Psoas muscle (tissue), 8 donors: ENCODE results near the gene CD44. TPM values are rescaled to one million over a fixed set of nuclear protein-coding genes. Genes with fewer than 3 reads are reported as not detected.

Experiments used
- ATAC-seq, 4 donors: fragments of 200-7000 bp; cut with Tn5 transposase; one replicate each; pipeline ENCODE4 v1.9.1; 2020; ENCODE audit warnings: moderate library complexity in 3 of 4, mild to moderate bottlenecking in 2 of 4
- DNase-seq, 2 donors: peaks; one replicate each; pipeline ENCODE4 v3.0.0-alpha.2; 2020
- H3K27ac ChIP-seq: fragments of 200-600 bp; one replicate; pipeline ENCODE4 v1.8.0; 2022
- H3K27me3 ChIP-seq, 3 donors: fragments of 200-600 bp in 1 of 3; one replicate each; pipeline versions ENCODE4 v1.6.1 to v1.8.0; 2013 to 2022; ENCODE audit warnings: low read length in 2 of 3, mild to moderate bottlenecking in 2 of 3, moderate library complexity in 1 of 3; ENCODE audit not compliant: insufficient read depth in 3 of 3
- H3K36me3 ChIP-seq, 2 donors: fragments of 200-600 bp in 1 of 2; one replicate each; pipeline versions ENCODE4 v1.6.1 to v1.8.0; 2013 to 2022; ENCODE audit warnings: low read depth in 1 of 2, mild to moderate bottlenecking in 1 of 2, moderate library complexity in 1 of 2; ENCODE audit not compliant: insufficient read depth in 1 of 2
- H3K4me1 ChIP-seq: fragments of 200-600 bp; one replicate; pipeline ENCODE4 v1.8.0; 2022
- H3K4me3 ChIP-seq: fragments of 200-600 bp; one replicate; pipeline ENCODE4 v1.8.0; 2022; ENCODE audit warnings: mild to moderate bottlenecking
- H3K9me3 ChIP-seq: fragments of 200-600 bp; one replicate; pipeline ENCODE4 v1.8.0; 2022
- WGBS, 3 donors: extraction: QIAGEN DNeasy Blood & Tissue Kit; methylation state at CpG; one replicate each; pipeline versions ENCODE4 v1.1.6 to v1.1.7; 2013; 5-methylcytosine and 5-hydroxymethylcytosine counted together
- intact Hi-C, 2 donors: fragments of 100-400 bp; cut with DNase I; formaldehyde crosslinking; loops; one replicate each; pipeline versions ENCODE4 v1.11.0 to v1.14.2; 2022
- polyA plus RNA-seq, 3 donors: library from polyadenylated mRNA; stranded (reverse); fragments of 200-250 nt; gene quantifications; one replicate each; pipeline ENCODE4 v1.2.3, GENCODE V29; 2013
- total RNA-seq, 4 donors: library from RNA; stranded (reverse); fragmentation: NEBNext Ultra II Directional in 2 of 4; extraction: Animal tissue kit (Norgen Biotek cat#: 25700) in 2 of 4; gene quantifications; one replicate each; pipeline versions ENCODE4 v1.2.1 to v1.2.4, GENCODE V29; 2021 to 2023
- TF ChIP-seq, protein P1 (sequence below): fragments of 200-600 bp; IDR thresholded peaks from one replicate; pipeline ENCODE4 v1.8.0; 2022; ENCODE audit warnings: antibody characterized with exemption
- donor health status: healthy with polysubstance abuse.
- donor health status: DM: no; HTN: no; CAD: no; lungs with moderate emphysema.
- donor health status: Bipolar disorder and iron deficiency.
- donor health status: healthy.
- donor health status: DM: yes; HTN: yes; CAD: no.
- donor health status: DM: no; HTN: no; CAD: no.
- donor health status: DM: no; HTN: no; CAD: no.
- donor health status: DM: yes; HTN: yes; CAD: no.

CD44 gene
- total and polyA plus RNA-seq, 7 donors: 3.4 to 35.4 (median 23.2) TPM

DNA sequence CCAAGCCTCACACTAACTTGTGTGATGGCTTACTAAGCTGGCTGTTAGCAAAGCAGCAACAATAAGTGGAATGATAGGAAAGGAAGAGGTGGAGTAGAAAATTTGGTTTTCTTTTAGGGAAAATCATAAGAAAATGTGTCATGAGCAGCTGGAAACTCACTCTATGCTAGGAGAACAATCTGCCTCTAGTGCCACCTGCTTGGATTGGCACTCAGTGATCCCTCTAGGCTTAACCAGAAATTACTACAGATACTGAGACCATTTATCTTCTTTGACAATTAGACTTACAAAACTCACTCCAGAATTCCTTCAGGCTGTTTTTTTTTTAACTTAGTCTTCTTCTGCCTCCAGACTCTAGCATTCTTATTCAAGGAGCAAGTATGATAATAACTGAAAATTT, 117.3 kb downstream of the CD44 start:
- ATAC-seq: no peak

DNA sequence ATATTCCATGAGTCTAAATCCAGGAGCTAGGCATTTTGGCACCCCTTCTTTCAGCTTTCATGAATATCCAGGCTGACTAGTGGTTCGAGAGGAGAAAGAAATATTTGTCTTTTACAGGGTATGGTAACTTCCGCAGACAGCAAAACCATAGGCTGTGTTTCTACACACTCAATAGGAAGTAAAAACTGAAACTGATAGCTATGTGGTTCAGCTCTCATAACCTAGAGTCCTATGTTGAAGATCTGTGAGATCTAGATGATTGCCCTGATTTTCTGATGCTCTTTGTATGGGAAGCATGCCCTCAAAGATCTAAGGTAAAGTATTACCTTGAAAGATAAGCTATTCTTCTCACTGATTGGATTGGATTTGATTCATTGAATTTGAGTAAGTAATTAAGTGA, 118.3 kb downstream of the CD44 start:
- 50 to 62% (median 54%) methylated on average over 2 of the region's 2 CpGs for WGBS, 3 donors
- Histone ChIP-seq H3K9me3 (no peaks in the 10 kb centered on the region), H3K4me3 (no peak overlapping the region), H3K36me3 (no peaks in the 10 kb centered on the region), H3K27me3 (peaks cover 0 to 3% (median 0%) of the 10 kb centered on the region in 3 donors), H3K27ac (no peak overlapping the region), H3K4me1 (no peaks in the 10 kb centered on the region)
- no peak for DNase-seq
- TF ChIP-seq, protein P1, sequence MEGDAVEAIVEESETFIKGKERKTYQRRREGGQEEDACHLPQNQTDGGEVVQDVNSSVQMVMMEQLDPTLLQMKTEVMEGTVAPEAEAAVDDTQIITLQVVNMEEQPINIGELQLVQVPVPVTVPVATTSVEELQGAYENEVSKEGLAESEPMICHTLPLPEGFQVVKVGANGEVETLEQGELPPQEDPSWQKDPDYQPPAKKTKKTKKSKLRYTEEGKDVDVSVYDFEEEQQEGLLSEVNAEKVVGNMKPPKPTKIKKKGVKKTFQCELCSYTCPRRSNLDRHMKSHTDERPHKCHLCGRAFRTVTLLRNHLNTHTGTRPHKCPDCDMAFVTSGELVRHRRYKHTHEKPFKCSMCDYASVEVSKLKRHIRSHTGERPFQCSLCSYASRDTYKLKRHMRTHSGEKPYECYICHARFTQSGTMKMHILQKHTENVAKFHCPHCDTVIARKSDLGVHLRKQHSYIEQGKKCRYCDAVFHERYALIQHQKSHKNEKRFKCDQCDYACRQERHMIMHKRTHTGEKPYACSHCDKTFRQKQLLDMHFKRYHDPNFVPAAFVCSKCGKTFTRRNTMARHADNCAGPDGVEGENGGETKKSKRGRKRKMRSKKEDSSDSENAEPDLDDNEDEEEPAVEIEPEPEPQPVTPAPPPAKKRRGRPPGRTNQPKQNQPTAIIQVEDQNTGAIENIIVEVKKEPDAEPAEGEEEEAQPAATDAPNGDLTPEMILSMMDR: no peak
- intact Hi-C loops: no loop called here
- no peak for ATAC-seq

More for the DNA sequence above, 117.3 kb downstream of the CD44 start:
- peaks cover 0 to 3% (median 0%) of the 10 kb centered on the region in 3 donors for H3K27me3 ChIP-seq
- no peak overlapping the region for H3K27ac ChIP-seq
- no peaks in the 10 kb centered on the region for H3K9me3 ChIP-seq
- intact Hi-C loops: no loop called here
- no peak overlapping the region for H3K4me3 ChIP-seq
- TF ChIP-seq, protein P1: no peak
- DNase-seq: no peak
- no peaks in the 10 kb centered on the region for H3K36me3 ChIP-seq
- no peaks in the 10 kb centered on the region for H3K4me1 ChIP-seq

DNA sequence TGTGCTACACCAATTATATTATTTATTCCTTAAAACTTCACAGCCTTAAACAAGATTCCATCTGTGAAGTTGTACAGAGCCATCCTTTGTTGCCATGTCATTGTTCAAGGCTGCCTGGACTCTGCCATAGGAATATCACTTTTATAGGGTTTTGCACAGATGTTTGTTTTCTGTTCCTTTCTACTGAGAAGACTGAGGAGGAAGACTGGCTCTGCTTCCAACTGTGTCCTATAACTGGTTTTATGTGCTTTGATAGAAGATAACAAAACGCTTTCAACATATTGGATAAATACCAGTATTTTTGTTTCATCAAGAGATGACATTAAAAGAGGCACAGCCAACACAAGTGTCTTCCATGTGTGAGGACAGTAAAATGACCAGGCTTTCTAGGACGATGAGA, 120.6 kb downstream of the CD44 start:
- Histone ChIP-seq H3K4me3 (no peak overlapping the region), H3K27ac (no peak overlapping the region)

DNA sequence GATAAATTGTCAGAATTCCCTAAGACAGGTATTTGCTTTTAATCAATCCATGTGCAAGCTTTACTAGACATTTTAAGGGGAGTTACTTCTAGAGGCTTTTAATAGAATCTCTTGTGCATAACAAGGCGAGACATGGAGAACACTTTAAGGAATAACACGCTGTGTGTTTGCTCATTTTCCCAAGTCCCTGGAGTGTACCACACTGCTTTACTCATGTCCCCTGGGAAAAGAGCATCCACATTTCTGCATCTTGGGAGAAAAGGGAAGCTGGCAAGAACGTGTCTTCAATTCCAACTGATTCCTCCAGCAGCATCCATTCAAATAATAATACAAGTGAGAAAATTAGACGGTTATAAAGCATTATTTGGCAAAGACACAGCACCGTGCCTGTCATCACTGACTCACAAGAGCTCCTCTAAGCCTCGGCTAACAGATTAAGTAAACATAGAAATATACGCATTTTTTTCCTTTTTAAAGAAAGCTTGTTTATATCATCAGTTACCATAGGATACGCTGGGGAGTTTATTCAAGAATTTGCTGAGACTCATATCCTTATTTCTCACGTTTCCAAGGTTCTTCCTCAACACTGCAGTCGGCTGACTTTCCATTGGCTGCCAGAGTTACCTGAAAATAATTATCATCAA, 121.5 kb downstream of the CD44 start:
- no peak for ATAC-seq

More for the DNA sequence above, 120.6 kb downstream of the CD44 start:
- 81 to 87% (median 84%) methylated on average over 2 of the region's 2 CpGs for WGBS, 3 donors
- TF ChIP-seq, protein P1: no peak
- intact Hi-C loops: no loop called here
- no peaks in the 10 kb centered on the region for H3K4me1 ChIP-seq
- no peak for ATAC-seq
- no peaks in the 10 kb centered on the region for H3K36me3 ChIP-seq
- no peaks in the 10 kb centered on the region for H3K9me3 ChIP-seq
- no peak for DNase-seq
- H3K27me3 ChIP-seq: peaks cover 0 to 3% (median 0%) of the 10 kb centered on the region in 3 donors

More for the DNA sequence above, 121.5 kb downstream of the CD44 start:
- 59 to 62% (median 62%) methylated on average over 10 of the region's 10 CpGs for WGBS, 3 donors
- Histone ChIP-seq H3K27me3 (peaks cover 0 to 3% (median 0%) of the 10 kb centered on the region in 3 donors), H3K27ac (no peak overlapping the region), H3K4me1 (no peaks in the 10 kb centered on the region), H3K36me3 (no peaks in the 10 kb centered on the region), H3K4me3 (no peak overlapping the region), H3K9me3 (no peaks in the 10 kb centered on the region)
- DNase-seq: no peak
- intact Hi-C loops: loop anchor here (5.0 kb wide), 2 partner anchors 132 to 147 kb away; no protein-coding TSS in a partner anchor
- TF ChIP-seq, protein P1: no peak
